KMS-11 (cell line): ENCODE measurements around the gene AZGP1.

ENCODE experiments used
- H2AFZ ChIP-seq: fragments of 200-600 bp; sonication (generic); 2 replicates; pipeline ENCODE4 v1.6.1; 2016; ENCODE audit warnings: antibody characterized with exemption, mixed run types, low read depth
- H3K27ac ChIP-seq: fragments of 200-600 bp; sonication (generic); 2 replicates; pipeline ENCODE4 v1.6.1; 2016; ENCODE audit warnings: mild to moderate bottlenecking, mixed run types
- H3K27me3 ChIP-seq: fragments of 200-600 bp; sonication (generic); 2 replicates; pipeline ENCODE4 v1.6.1; 2017; ENCODE audit warnings: mild to moderate bottlenecking, low read depth, mixed run types, moderate library complexity; ENCODE audit not compliant: insufficient read depth
- H3K36me3 ChIP-seq: fragments of 200-600 bp; sonication (generic); 2 replicates; pipeline ENCODE4 v1.6.1; 2017; ENCODE audit warnings: mild to moderate bottlenecking, mixed run types; ENCODE audit not compliant: insufficient read depth
- H3K4me1 ChIP-seq: fragments of 200-600 bp; sonication (generic); 2 replicates; pipeline ENCODE4 v1.6.1; 2016; ENCODE audit warnings: mild to moderate bottlenecking, low read depth, mixed run types; ENCODE audit not compliant: poor library complexity, severe bottlenecking
- H3K4me2 ChIP-seq: fragments of 200-600 bp; sonication (generic); 2 replicates; pipeline ENCODE4 v1.7.0; 2016; ENCODE audit warnings: mild to moderate bottlenecking, mixed run types
- H3K4me3 ChIP-seq: fragments of 200-600 bp; sonication (generic); IDR thresholded peaks from 2 replicates; pipeline ENCODE4 v1.6.1; 2017; ENCODE audit warnings: low read depth, low read length, mixed read lengths; ENCODE audit not compliant: insufficient read depth
- H3K79me2 ChIP-seq: fragments of 200-600 bp; sonication (generic); 2 replicates; pipeline ENCODE4 v1.6.1; 2016; ENCODE audit warnings: low read depth, mixed run types; ENCODE audit not compliant: insufficient read depth
- H3K9ac ChIP-seq: fragments of 200-600 bp; sonication (generic); 2 replicates; pipeline ENCODE4 v1.6.1; 2016; ENCODE audit warnings: mild to moderate bottlenecking, mixed run types
- H4K20me1 ChIP-seq: fragments of 200-600 bp; sonication (generic); 2 replicates; pipeline ENCODE4 v1.6.1; 2016; ENCODE audit warnings: mild to moderate bottlenecking, mixed run types; ENCODE audit not compliant: insufficient read depth
- TF ChIP-seq, protein P1 (sequence below): fragments of 200-600 bp; sonication (generic); conservative IDR thresholded peaks from 2 replicates; pipeline ENCODE4 v1.6.1; 2017; ENCODE audit warnings: low read depth, mild to moderate bottlenecking, antibody characterized with exemption, low read length, moderate library complexity, mixed read lengths

Gene AZGP1

DNA sequence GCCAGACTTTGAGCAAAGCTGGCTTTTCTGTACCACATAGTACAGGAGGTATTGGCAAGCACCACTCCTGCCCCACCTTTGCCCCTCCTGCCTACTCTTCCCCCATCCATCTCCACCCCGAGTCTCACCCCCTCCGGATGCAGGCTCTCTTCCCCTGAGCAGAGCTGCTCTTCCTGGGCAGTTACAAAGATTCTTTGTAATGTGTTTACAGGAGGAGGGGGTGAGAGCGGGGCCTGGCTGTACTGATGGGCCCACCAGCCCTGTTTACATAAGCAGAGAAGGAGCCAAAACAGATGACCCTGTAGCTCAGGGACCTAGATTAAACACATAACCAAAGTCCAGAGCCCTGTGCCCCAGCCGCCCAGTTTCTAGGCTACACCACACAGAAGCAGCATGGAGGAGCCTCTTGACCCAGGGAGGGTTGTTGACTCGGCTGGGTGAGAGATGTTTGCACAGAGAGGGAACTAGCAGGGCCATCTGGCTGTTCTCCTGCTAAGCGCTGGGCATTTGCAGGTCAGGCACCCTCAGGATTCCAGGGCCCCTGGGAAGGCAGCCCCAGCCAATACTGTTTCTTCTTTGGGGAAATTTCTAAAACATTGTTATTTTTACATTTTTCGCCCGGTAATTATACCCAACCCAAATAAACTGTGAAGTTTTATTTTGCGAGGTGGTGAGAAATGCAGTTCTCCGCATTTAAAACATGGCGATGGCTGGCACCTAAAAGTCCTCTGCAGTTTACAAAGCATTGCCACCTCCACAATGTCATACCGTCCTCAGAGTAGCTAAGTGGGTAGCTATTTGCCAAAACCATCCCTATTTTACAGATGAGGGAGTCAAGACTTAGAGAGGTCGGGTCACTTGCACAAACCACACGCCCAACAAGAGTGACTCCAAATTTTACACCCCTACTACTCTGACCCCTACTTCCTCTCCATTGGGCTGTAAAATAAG is 28.2 kb upstream of the AZGP1 start:
- no peak overlapping the region for H3K4me2 ChIP-seq
- no peaks in the 10 kb centered on the region for H3K36me3 ChIP-seq
- H4K20me1 ChIP-seq = no peaks in the 10 kb centered on the region
- H3K4me3 ChIP-seq = no peak overlapping the region
- H3K9ac ChIP-seq = no peak overlapping the region
- TF ChIP-seq, protein P1, sequence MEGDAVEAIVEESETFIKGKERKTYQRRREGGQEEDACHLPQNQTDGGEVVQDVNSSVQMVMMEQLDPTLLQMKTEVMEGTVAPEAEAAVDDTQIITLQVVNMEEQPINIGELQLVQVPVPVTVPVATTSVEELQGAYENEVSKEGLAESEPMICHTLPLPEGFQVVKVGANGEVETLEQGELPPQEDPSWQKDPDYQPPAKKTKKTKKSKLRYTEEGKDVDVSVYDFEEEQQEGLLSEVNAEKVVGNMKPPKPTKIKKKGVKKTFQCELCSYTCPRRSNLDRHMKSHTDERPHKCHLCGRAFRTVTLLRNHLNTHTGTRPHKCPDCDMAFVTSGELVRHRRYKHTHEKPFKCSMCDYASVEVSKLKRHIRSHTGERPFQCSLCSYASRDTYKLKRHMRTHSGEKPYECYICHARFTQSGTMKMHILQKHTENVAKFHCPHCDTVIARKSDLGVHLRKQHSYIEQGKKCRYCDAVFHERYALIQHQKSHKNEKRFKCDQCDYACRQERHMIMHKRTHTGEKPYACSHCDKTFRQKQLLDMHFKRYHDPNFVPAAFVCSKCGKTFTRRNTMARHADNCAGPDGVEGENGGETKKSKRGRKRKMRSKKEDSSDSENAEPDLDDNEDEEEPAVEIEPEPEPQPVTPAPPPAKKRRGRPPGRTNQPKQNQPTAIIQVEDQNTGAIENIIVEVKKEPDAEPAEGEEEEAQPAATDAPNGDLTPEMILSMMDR = no peak
- no peaks in the 10 kb centered on the region for H3K4me1 ChIP-seq
- no peak overlapping the region for H3K27ac ChIP-seq
- H3K79me2 ChIP-seq = no peaks in the 10 kb centered on the region
- H2AFZ ChIP-seq = no peak overlapping the region
- H3K27me3 ChIP-seq = no peaks in the 10 kb centered on the region; the same call in 1 of the 2 replicates

DNA sequence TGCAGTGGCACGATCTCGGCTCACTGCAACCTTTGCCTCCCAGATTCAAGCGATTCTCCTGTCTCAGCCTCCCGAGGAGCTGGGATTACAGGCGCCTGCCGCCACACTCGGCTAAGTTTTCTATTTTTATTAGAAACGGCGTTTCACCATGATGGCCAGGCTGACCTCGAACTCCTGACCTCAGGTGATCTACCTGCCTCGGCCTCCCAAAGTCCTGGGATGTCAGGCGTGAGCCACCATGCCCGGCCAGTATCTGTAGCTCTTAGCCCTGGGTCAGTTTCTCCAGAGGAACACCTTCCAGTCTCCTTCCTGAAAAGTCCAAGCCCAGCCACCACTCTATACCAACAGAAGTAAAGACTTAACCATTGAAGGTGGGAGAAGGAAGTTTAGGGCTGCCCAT is 24.4 kb upstream of the AZGP1 start:
- Histone ChIP-seq H3K4me1 (no peaks in the 10 kb centered on the region), H2AFZ (no peak overlapping the region; the same call in 1 of the 2 replicates), H3K9ac (no peak overlapping the region), H3K36me3 (no peaks in the 10 kb centered on the region), H3K27me3 (no peaks in the 10 kb centered on the region; the same call in 1 of the 2 replicates), H3K4me2 (no peak overlapping the region), H3K27ac (no peak overlapping the region), H3K4me3 (no peak overlapping the region), H4K20me1 (no peaks in the 10 kb centered on the region), H3K79me2 (no peaks in the 10 kb centered on the region)
- TF ChIP-seq, protein P1 = no peak

DNA sequence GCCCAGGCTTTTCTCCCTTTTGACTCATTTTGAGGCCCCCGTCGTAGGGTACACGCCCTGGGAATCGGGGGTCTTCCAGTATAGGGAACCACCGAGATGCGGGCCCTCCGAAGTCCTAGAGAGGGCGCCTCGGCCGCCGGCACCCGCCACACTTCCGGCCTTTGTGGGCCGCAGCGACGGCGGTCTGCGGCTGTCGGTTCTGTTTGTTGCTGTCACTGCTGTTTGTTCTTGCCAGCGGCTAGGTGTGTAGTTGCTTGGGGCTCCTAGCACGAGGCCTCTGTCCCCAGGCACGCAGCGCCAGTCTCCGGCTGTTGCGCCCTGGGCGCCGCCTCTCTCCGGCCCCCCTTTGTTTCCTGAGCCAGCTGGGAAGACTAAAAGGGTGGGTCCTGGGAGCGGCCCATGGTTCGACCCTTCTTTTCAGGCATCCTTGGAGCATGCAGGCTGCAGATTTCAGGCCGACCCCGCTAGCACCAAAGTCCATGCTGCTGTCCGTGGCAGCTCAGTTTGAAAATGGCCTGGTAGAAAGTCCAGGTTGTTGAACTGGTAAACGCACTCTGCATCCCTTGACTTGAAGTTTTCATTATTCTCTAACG is 21.8 kb upstream of the AZGP1 start:
- H2AFZ ChIP-seq = no peak overlapping the region
- H3K9ac ChIP-seq = no peak overlapping the region
- no peak overlapping the region for H3K4me2 ChIP-seq
- H4K20me1 ChIP-seq = no peaks in the 10 kb centered on the region
- H3K27me3 ChIP-seq = no peaks in the 10 kb centered on the region; the same call in 1 of the 2 replicates
- H3K4me1 ChIP-seq = no peaks in the 10 kb centered on the region
- TF ChIP-seq, protein P1 = no peak
- no peaks in the 10 kb centered on the region for H3K36me3 ChIP-seq
- H3K79me2 ChIP-seq = no peaks in the 10 kb centered on the region
- no peak overlapping the region for H3K27ac ChIP-seq
- H3K4me3 ChIP-seq = no peak overlapping the region

DNA sequence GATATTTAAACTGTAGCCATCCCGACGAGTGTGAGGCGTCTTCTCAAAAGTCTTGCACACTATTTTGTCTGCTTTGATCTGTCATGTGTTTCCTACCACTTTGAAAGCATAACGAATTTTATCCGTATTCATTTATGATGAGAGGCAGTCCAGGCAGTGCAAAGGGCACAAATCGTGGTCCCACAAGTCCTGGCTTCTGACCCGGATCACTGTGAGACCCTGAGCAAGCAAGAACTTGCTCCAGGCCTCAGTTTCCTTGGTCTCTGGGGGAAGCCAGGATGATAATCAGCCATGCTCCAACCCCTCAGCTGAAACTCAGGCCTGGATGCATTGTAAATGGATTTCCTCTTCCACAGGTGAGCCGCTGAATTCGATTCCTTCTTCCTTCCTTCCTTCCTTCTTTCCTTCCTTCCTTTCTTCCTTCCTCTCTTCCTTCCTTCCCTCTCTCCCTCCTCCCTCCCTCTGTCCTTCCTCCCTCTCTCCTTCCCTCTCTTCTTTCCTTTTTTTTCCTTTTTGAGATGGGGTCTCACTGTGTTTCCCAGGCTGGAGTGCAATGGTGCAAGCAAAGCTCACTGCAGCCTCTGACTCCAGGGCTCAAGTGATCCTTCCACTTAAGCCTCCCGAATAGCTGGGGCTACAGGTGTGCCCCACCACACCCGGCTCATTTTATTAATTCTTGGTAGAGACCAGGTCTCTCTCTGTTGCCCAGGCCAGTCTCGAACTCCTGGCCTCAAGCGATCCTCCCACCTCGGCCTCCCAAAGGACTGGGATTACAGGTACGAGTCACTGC is 21.1 kb upstream of the AZGP1 start:
- no peak overlapping the region for H3K4me3 ChIP-seq
- H4K20me1 ChIP-seq = no peaks in the 10 kb centered on the region
- H3K4me2 ChIP-seq = no peak overlapping the region
- no peak overlapping the region for H2AFZ ChIP-seq
- no peak overlapping the region for H3K27ac ChIP-seq
- H3K9ac ChIP-seq = no peak overlapping the region
- H3K79me2 ChIP-seq = no peaks in the 10 kb centered on the region
- H3K27me3 ChIP-seq = no peaks in the 10 kb centered on the region; the same call in 1 of the 2 replicates
- H3K36me3 ChIP-seq = no peaks in the 10 kb centered on the region
- TF ChIP-seq, protein P1 = no peak
- no peaks in the 10 kb centered on the region for H3K4me1 ChIP-seq
